PC-3 (cell line): Measurements from ENCODE around the gene PLXNA2. TPM values are rescaled to one million over a fixed set of nuclear protein-coding genes. Genes with fewer than 3 reads are reported as not detected.

Experiments
- ATAC-seq: fragments of 200-7000 bp; cut with Tn5 transposase; 2 replicates; pipeline ENCODE4 v1.9.1; 2020; ENCODE audit warnings: mild to moderate bottlenecking, moderate library complexity
- BruUV-seq: library from RNA; stranded (reverse); fragments of 400-500 nt; replicated peaks from 2 replicates; lab custom pipeline; 2021; lab: Mats Ljungman, UMichigan
- CTCF ChIA-PET: fragments of 300-600 bp; sonication (Branson Sonifier 250); formaldehyde crosslinking; loops from one replicate; lab custom pipeline; 2022; ENCODE audit warnings: antibody characterized with exemption; lab: Charles Lee
- POLR2A ChIA-PET: fragments of 300-600 bp; sonication (Branson Sonifier 250); formaldehyde crosslinking; loops from one replicate; lab custom pipeline; 2022; ENCODE audit warnings: antibody characterized with exemption; ENCODE audit not compliant: unreplicated experiment; lab: Charles Lee
- DNase-seq: peaks from one replicate; pipeline ENCODE4 v3.0.0-alpha.2; 2015
- H2AFZ ChIP-seq: fragments of 300-600 bp; sonication (generic); 2 replicates; pipeline ENCODE4 v1.6.0; 2016; ENCODE audit warnings: antibody characterized with exemption, low read length
- H3F3A ChIP-seq: fragments of 300-600 bp; sonication (generic); one replicate; pipeline ENCODE4 v1.6.0; 2017; ENCODE audit warnings: antibody characterized with exemption, low read length, control low read depth, mild to moderate bottlenecking; ENCODE audit not compliant: unreplicated experiment
- H3K27ac ChIP-seq: fragments of 300-600 bp; sonication (generic); 2 replicates; pipeline ENCODE4 v1.5.1; 2016; ENCODE audit warnings: mild to moderate bottlenecking, low read length
- H3K27me3 ChIP-seq: fragments of 300-600 bp; sonication (generic); 2 replicates; pipeline ENCODE4 v1.6.1; 2016; ENCODE audit warnings: low read length, mixed read lengths
- H3K36me3 ChIP-seq: fragments of 300-600 bp; sonication (generic); 2 replicates; pipeline ENCODE4 v1.6.1; 2016; ENCODE audit warnings: low read depth, mixed run types, low read length, mixed read lengths
- H3K4me1 ChIP-seq: fragments of 300-600 bp; sonication (generic); 2 replicates; pipeline ENCODE4 v1.5.1; 2016; ENCODE audit warnings: low read length; ENCODE audit not compliant: insufficient read depth
- H3K4me2 ChIP-seq: fragments of 300-600 bp; sonication (generic); 2 replicates; pipeline ENCODE4 v1.6.0; 2016; ENCODE audit warnings: low read length
- H3K4me3 ChIP-seq: fragments of 300-600 bp; sonication (generic); 2 replicates; pipeline ENCODE4 v1.5.1; 2016; ENCODE audit warnings: mild to moderate bottlenecking, low read length, mixed read lengths
- H3K79me2 ChIP-seq: fragments of 300-600 bp; sonication (generic); 2 replicates; pipeline ENCODE4 v1.6.1; 2017; ENCODE audit warnings: low read length, mixed read lengths
- H3K9ac ChIP-seq: fragments of 300-600 bp; sonication (generic); 2 replicates; pipeline ENCODE4 v1.6.0; 2016; ENCODE audit warnings: mild to moderate bottlenecking, low read length
- H3K9me2 ChIP-seq: fragments of 300-600 bp; sonication (generic); replicated peaks from 2 replicates; pipeline ENCODE4 v1.6.1; 2016; ENCODE audit warnings: mixed run types, low read length, mixed read lengths
- H3K9me3 ChIP-seq: fragments of 300-600 bp; sonication (generic); 2 replicates; pipeline ENCODE4 v1.6.1; 2016; ENCODE audit warnings: low read length, mixed read lengths
- H4K20me1 ChIP-seq: fragments of 300-600 bp; sonication (generic); 2 replicates; pipeline ENCODE4 v1.6.1; 2016; ENCODE audit warnings: low read length, mixed read lengths
- EZH2 ChIP-seq: fragments of 300-600 bp; sonication (generic); IDR thresholded peaks from one replicate; pipeline ENCODE4 v1.6.1; 2017; ENCODE audit warnings: antibody characterized with exemption, mild to moderate bottlenecking, low read length; ENCODE audit not compliant: unreplicated experiment
- EZH2phosphoT487 ChIP-seq: fragments of 300-600 bp; sonication (generic); IDR thresholded peaks from 2 replicates; pipeline ENCODE4 v1.6.1; 2018; ENCODE audit warnings: mild to moderate bottlenecking, antibody characterized with exemption, low read length, borderline replicate concordance
- intact Hi-C: fragments of 100-400 bp; cut with micrococcal nuclease; formaldehyde crosslinking; loops from 2 replicates; pipeline ENCODE4 v1.9.0; 2023
- total RNA-seq: library from RNA; depleted of rRNA; stranded (reverse); fragments of >200 nt; gene quantifications from 2 replicates; pipeline ENCODE4 v1.2.3, GENCODE V29; 2014
- TF ChIP-seq, protein P1 (sequence below): fragments of 300-600 bp; sonication (generic); conservative IDR thresholded peaks from 2 replicates; pipeline ENCODE4 v1.5.1; 2017; ENCODE audit warnings: antibody characterized with exemption, low read depth, mild to moderate bottlenecking, low read length

Gene PLXNA2
- total RNA-seq, 1 experiment from 2014 or later: 16.2 TPM

GRCh38 chr1:208019257-208019656 lies 224.9 kb downstream of the PLXNA2 start:
- Histone ChIP-seq H3K36me3 (no peaks in the 10 kb centered on the region), H3K27ac (no peak overlapping the region), H3K4me1 (no peaks in the 10 kb centered on the region), H3K27me3 (peaks cover 3% of the 10 kb centered on the region; the same call in 1 of the 2 replicates), H3K9me3 (no peaks in the 10 kb centered on the region), H3K4me2 (no peak overlapping the region), H3K9me2 (no peaks in the 10 kb centered on the region), H4K20me1 (no peaks in the 10 kb centered on the region), H3K79me2 (no peaks in the 10 kb centered on the region), H2AFZ (no peak overlapping the region), H3F3A (no peaks in the 10 kb centered on the region), H3K9ac (no peak overlapping the region), H3K4me3 (no peak overlapping the region)
- BruUV-seq: no TSS peak
- TF ChIP-seq, protein P1, sequence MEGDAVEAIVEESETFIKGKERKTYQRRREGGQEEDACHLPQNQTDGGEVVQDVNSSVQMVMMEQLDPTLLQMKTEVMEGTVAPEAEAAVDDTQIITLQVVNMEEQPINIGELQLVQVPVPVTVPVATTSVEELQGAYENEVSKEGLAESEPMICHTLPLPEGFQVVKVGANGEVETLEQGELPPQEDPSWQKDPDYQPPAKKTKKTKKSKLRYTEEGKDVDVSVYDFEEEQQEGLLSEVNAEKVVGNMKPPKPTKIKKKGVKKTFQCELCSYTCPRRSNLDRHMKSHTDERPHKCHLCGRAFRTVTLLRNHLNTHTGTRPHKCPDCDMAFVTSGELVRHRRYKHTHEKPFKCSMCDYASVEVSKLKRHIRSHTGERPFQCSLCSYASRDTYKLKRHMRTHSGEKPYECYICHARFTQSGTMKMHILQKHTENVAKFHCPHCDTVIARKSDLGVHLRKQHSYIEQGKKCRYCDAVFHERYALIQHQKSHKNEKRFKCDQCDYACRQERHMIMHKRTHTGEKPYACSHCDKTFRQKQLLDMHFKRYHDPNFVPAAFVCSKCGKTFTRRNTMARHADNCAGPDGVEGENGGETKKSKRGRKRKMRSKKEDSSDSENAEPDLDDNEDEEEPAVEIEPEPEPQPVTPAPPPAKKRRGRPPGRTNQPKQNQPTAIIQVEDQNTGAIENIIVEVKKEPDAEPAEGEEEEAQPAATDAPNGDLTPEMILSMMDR: no peak
- TF ChIP-seq EZH2: no peak
- no peak for TF ChIP-seq EZH2phosphoT487
- intact Hi-C loops: no loop called here
- no peak for ATAC-seq
- ChIA-PET CTCF (no interaction called here), POLR2A (no interaction called here)
- DNase-seq: no peak

- H3K79me2 ChIP-seq: no peaks in the 10 kb centered on the region
- POLR2A ChIA-PET: no interaction called here
- no peak for DNase-seq
- H3K27me3 ChIP-seq: peaks cover 3% of the 10 kb centered on the region; the same call in 1 of the 2 replicates
- H3K4me2 ChIP-seq: no peak overlapping the region
- ATAC-seq: no peak
- intact Hi-C loops: no loop called here
- H3F3A ChIP-seq: no peaks in the 10 kb centered on the region
- H3K9me3 ChIP-seq: no peaks in the 10 kb centered on the region
- CTCF ChIA-PET: no interaction called here
- no peak overlapping the region for H2AFZ ChIP-seq
- no peak overlapping the region for H3K9ac ChIP-seq
- no TSS peak for BruUV-seq
- no peaks in the 10 kb centered on the region for H4K20me1 ChIP-seq
- TF ChIP-seq, protein P1: no peak
- TF ChIP-seq EZH2phosphoT487 (no peak), EZH2 (no peak)
- H3K4me3 ChIP-seq: no peak overlapping the region
- no peaks in the 10 kb centered on the region for H3K36me3 ChIP-seq
- no peaks in the 10 kb centered on the region for H3K9me2 ChIP-seq
- H3K27ac ChIP-seq: no peak overlapping the region
- no peaks in the 10 kb centered on the region for H3K4me1 ChIP-seq
These were observed 228.9 kb downstream of the PLXNA2 start for GRCh38 chr1:208015255-208015654.

DNA sequence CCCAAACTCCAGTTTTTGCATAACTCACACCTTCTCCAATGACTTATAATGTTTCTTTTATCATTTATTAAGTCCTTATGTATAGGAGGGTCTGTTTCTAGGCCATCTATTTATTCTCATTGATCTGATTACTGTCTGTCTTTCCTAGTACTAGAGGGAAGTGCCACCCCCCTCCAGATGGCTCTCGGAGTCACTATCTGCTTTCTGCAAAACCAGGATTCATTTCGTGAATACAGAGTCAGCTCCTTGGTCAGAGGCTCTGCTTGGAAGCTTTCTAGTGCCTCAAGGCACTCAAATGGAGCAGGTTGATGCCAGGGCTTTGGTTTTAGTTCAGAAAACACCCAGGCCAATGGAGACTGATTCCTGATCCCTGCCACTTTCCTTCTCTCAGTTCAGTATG lies 231.0 kb downstream of the PLXNA2 start:
- DNase-seq: no peak
- BruUV-seq: no TSS peak
- ChIA-PET CTCF (interaction anchor here (0.8 kb wide), 1 partner anchor 9 kb away, joined by 4 read pairs; no protein-coding TSS in a partner anchor), POLR2A (no interaction called here)
- intact Hi-C loops: no loop called here
- no peaks in the 10 kb centered on the region for H3K79me2 ChIP-seq
- H4K20me1 ChIP-seq: no peaks in the 10 kb centered on the region
- no peak overlapping the region for H3K27ac ChIP-seq
- no peak for ATAC-seq
- no peaks in the 10 kb centered on the region for H3K9me2 ChIP-seq
- H3K4me3 ChIP-seq: no peak overlapping the region
- no peaks in the 10 kb centered on the region for H3K9me3 ChIP-seq
- H3K27me3 ChIP-seq: no peaks in the 10 kb centered on the region
- H3K4me1 ChIP-seq: peaks cover 5% of the 10 kb centered on the region
- no peaks in the 10 kb centered on the region for H3K36me3 ChIP-seq
- TF ChIP-seq EZH2 (no peak), EZH2phosphoT487 (no peak)
- TF ChIP-seq, protein P1: no peak
- no peaks in the 10 kb centered on the region for H3F3A ChIP-seq
- H2AFZ ChIP-seq: no peak overlapping the region
- H3K4me2 ChIP-seq: no peak overlapping the region
- H3K9ac ChIP-seq: no peak overlapping the region
